Keratinocyte (primary cell): ENCODE results near the gene TRPV4.

ENCODE experiments used
- CTCF ChIP-seq, 3 experiments: IDR thresholded peaks in 1 of 3; conservative IDR thresholded peaks in 1 of 3; optimal IDR thresholded peaks in 1 of 3; 2 replicates in 2 of 3; 3 replicates in 1 of 3; pipeline versions ENCODE3 to v1.5.1; 2011; ENCODE audit warnings: low read length in 3 of 3, mild to moderate bottlenecking in 3 of 3, moderate library complexity in 2 of 3, control low read depth in 1 of 3, inconsistent platforms in 1 of 3; ENCODE audit not compliant: insufficient read depth in 2 of 3; ENCODE audit errors: extremely low read depth in 1 of 3
- EZH2 ChIP-seq: IDR thresholded peaks from one replicate; pipeline ENCODE4 v1.6.1; 2012; ENCODE audit warnings: inconsistent platforms, mild to moderate bottlenecking, low read length, moderate library complexity

GRCh38 chr12:109735825-109736551, 97.2 kb downstream of the TRPV4 start:
- no peak for TF ChIP-seq CTCF (optimal IDR thresholded peaks at IDR 0.05 in 1 of 3, IDR thresholded peaks at IDR 0.05 in 1 of 3, conservative IDR thresholded peaks at IDR 0.05 in 1 of 3; ENCODE audit: extremely low read depth in 1 of 3, insufficient read depth in 2 of 3, low read length in 3 of 3)
- TF ChIP-seq EZH2, result no peak
